GM18873 (cell line): ENCODE results near the gene RMND5B.
"Not testable (repeated sequence)": the region's sequence is repeated elsewhere in the genome, so short reads cannot be mapped to it uniquely, and the experiment has no call there.

Source experiments
- ATAC-seq: cut with Tn5 transposase; IDR thresholded peaks from one replicate; pipeline ENCODE4 v1.9.1; 2021; ENCODE audit warnings: mild to moderate bottlenecking, moderate library complexity, moderate number of reproducible peaks; ENCODE audit not compliant: unreplicated experiment, low FRiP score

The RMND5B gene, protein sequence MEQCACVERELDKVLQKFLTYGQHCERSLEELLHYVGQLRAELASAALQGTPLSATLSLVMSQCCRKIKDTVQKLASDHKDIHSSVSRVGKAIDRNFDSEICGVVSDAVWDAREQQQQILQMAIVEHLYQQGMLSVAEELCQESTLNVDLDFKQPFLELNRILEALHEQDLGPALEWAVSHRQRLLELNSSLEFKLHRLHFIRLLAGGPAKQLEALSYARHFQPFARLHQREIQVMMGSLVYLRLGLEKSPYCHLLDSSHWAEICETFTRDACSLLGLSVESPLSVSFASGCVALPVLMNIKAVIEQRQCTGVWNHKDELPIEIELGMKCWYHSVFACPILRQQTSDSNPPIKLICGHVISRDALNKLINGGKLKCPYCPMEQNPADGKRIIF

DNA sequence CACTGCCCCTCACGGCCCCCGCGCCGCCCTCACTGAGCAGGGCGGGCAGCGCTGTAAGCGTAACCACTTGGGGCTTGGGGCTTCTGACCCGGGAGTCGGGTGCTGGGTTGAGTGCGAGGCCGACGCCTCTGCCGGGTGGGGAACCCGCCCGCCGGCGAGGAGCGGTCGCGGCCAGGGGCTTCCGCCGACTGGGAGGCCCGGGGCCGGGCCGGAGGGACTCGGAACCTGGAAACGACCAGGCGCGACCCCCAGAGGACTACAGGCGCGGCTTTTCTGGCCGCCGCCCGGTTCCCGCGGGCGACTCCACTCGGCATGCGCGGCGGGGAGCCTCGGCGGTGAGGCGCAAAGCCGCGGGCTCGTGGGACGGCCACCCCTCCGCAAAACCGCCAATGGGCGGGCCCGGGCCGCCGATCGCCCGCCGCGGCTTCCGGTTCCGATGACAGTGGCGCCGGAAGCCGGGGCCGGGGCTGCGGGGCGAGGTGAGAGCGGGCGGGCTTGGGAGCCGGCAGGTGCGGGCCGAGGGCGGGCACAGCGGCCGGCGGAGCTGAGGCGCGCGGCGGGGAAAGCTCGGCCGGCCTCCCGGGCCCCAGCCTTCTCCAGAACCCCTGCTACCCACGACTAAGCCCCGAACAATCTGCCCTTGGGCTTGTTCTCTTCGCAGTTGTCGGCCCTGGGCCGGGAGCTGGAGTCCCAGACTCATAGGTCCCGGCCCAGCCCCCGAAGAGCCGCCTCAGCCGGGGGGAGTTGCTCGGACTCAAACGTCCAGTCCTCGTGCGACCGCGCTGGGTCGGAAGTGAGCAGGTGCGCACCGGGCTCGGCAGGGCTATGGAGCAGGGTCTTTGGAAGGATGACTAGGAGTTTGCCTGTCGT is at the start of gene RMND5B:
TSS of gene RMND5B (plus strand) at position 439 of the 870 bp plus-strand sequence. CDS start 7,106 bp downstream, outside the sequence.
- ATAC-seq = peak; percentile 55

DNA sequence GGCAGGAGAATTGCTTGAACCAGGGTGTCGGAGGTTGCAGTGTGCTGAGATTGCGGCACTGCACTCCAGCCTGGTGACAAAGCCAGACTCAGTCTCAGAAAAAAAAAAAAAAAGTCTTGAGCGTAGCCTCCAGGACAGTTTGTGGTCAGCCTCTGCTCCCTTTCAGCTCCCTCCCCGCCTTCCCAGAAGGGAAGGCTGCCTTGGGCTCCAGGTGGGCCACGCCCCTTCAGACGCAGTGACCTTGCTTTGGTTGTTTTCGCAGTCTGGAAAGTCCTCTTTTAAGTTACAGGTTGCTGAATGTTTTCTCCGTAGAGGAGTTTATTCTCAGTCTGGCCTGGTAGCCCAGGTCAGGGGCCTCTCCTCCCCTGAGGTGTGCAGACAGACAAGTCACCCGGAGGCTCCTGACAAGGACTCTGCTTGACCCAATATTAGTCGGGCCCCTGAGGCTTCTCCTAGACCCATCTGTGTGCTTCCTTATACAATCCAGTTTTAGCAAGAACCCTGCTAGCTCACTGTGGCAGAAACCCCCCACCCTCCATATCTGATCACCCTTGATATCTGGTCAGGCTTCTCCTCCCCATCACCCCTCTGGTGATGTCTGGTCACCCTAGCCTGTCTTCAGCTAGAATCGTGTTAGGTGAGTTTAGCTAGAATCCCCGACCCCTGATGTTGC is 49.1 kb upstream of the RMND5B start:
- ATAC-seq = no peak

DNA sequence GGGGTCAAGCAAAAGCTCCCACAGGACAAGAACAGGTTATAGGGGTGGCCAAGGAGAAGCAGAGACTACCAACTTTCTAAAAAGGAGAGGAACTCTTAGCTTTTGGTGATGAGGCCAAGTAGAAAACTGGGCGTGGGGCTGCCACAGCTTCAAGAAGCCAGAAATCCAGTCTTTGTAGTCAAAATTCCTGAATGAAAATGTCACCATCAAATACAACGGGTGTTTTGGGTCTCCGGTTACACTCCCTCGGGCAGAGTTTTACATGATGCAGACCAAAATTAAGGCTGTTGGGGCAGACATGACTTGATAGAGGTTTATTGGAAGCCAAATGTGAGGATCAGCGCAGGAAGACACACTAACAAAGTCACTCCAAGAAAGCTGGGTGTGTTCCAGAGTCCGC is 46.9 kb upstream of the RMND5B start:
- no peak for ATAC-seq

- no peak for ATAC-seq
These were observed 45.5 kb upstream of the RMND5B start for GRCh38 chr5:178085316-178085715.

- no peak for ATAC-seq
These were observed 44.5 kb upstream of the RMND5B start for GRCh38 chr5:178086266-178086665.

DNA sequence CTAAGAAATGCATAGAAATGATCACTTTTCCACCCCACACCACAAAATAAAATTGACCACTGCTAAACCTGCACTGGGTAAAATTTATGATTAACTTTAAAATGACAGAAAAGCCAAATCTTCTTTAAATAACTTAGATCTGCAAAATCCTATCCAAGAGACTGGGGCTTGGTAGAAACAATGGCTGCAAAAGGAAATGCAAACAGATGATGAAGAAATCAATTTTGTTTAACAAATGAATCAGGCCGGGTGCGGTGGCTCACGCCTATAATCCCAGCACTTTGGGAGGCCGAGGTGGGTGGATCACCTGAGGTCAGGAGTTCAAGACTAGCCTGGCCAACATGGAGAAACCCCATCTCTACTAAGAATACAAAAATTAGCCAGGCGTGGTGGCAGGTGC is 43.6 kb upstream of the RMND5B start:
- ATAC-seq = not testable (repeated sequence)

DNA sequence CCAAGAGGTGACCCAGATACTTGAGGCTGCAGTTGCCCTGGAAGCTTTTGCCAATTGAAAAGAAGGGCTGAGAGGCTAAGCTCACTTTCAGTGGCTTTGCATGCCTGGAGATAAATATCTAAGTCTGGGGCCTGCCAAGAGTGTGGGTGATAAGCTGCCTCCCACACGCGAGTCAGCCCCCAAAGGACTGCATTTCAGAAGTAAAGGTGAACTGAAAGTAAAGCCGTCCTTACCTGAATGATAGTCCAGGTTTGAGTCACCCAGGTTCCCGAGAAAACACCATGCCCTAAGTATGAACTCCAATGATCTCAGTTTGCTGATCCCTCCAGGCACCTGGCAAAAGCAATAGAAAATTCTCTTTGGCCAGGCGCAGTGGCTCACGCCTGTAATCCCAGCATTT is 40.0 kb upstream of the RMND5B start:
- ATAC-seq = no peak

GRCh38 chr5:178093134-178093533 is 37.7 kb upstream of the RMND5B start:
- no peak for ATAC-seq

GRCh38 chr5:178094345-178094744 is 36.5 kb upstream of the RMND5B start:
- ATAC-seq = no peak

DNA sequence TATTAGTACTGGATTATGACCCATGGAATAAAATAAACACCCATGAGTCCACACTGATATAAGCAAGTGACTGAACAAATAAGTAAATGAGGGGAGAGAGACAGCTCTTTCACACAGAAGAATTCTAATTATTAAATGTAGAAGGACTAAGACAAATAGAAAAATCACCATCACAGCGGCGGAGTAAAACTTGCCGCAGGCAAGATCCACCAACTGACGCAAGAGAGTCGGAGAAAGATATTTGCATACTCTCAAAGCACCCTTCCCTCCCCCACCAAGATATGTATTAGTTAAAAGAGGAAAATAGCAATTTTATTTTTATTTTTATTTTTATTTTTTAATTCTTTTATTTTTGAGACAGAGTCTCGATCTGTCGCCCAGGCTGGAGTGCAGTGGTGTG is 32.1 kb upstream of the RMND5B start:
- no peak for ATAC-seq

DNA sequence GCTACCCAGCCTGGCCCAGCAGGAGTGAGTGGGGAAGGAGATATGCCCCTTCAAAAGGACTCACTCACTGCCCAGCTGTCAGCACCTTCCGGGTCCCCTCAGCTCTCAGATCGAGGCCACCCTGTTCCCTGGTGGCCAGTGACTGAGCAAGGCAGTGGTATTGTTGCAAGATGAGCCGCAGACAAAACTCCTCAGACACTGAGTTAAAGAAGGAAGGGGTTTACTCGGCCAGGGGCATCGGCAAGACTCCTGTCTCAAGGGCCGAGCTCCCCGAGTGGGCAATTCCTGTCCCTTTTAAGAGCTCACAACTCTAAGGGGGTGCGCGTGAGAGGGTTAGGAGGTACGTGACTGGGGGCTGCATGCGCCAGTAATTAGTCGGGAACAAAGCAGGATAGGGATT is 27.2 kb upstream of the RMND5B start:
- ATAC-seq = no peak

GRCh38 chr5:178104492-178104891 is 26.3 kb upstream of the RMND5B start:
- ATAC-seq = no peak

DNA sequence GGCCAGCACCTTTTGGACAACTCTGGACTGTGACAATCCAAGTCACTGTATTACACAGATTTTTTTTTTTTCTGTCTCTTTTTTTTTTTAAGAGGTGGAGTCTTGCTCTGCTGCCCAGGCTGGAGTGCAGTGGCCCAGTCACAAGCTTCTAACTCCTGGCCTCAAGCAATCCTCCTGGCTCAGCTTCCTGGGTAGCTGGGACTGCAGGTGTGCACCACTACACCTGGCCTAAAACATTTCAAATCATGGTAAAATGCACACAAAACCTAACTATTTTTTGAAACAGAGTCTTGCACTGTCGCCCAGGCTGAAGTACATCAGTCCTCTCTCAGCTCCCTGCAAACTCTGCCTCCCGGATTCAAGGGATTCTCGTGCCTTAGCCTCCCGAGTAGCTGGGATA is 24.7 kb upstream of the RMND5B start:
- no peak for ATAC-seq

DNA sequence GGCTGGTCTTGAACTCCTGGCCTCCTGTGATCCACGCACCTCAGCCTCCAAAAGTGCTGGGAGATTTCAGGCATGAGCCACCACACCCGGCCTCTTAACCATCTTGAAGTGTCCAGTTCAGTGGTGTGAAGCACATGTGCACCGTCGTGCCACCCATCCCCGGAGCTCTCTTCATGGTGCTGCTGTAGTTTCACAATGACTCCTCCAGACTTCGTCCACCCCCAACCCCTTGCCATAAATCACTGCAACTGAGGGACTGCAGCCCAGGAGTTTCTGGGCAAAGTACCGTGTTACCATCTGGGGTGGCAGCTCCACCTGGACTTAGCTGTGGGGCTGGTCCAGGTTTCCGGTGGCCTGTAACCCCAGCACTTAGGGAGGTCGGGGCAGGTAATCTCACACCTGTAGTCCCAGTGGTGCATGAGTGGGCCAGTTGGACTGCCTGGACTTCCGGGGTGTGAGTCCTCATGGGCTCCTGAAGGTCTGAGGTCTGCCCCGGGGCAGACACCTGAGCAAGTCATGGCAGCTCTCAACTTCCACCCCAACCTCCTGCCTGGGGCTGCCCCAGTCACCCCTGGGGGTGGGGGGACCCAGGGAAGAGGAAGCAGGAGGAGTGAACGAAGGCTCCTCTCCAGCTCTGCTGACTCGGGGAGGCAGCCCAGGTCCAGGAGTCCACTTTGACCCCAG is 24.1 kb upstream of the RMND5B start:
- ATAC-seq = no peak

GRCh38 chr5:178107756-178108310 is 23.0 kb upstream of the RMND5B start:
- no peak for ATAC-seq

DNA sequence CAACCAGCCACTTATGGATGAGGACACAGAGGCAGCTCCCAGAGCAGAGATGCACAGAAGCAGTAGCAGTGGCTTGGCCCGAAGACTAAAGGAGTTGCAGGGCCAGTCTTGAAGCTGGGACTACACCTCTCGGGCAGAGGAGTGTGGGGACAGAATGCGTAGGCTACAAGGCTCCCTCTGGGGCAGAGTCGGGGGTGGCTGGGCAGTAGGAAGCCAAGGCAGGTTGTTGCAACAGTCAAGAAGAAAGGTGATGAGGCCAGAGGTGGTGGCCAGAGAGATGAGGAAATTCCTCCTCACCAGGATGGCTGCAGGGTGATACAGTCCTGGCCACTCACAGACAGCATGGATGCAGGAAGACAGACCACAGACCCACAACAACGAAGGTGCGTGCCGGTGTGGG is 22.4 kb upstream of the RMND5B start:
- ATAC-seq = no peak

DNA sequence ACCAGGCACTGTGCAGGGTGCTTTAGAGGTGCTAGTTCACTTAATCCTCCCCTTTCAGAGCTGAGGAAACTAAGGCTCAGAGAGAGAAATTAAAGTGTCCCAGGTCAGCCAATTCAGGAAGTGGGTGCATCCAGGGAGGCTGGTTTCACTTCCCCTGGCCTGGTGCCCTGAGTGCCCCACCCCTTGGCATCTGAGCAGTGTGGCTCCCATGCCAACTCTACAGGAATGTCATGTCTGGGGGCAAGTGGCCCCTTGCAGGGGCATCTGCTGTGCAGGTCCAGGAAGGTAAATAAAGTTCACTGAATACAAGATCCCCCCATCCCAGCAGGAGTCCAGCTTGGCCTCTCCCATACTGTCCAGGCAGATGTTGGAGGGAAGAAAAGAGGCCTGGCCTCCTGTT is 21.8 kb upstream of the RMND5B start:
- ATAC-seq = no peak

- no peak for ATAC-seq
These were observed 20.3 kb upstream of the RMND5B start for GRCh38 chr5:178110511-178110910.

DNA sequence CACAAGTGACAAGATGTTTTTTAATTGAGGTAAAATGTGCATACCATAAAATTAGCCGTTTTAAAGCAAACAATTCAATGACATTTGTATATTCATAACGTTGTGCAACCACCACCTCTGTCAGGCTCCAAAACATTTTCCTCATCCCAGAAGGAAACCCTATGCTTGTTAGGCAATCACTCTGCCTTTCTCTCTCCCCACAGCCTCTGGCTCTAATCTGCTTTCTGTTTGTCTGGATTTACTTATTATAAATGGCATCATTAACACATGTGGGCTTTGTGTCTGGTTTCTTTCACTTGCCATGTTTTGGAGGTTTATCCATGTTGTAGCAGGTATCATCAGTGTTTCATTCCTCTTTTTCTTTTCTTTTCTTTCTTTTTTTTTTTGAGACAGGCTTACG is 18.9 kb upstream of the RMND5B start:
- no peak for ATAC-seq

- no peak for ATAC-seq
These were observed 18.3 kb upstream of the RMND5B start for GRCh38 chr5:178112545-178112944.
